Activated T-cell treated with anti-CD3 and anti-CD28 coated beads, Interleukin-2, amount 50 U/mL, for 1 hour (primary cell): ENCODE results near the gene KCNMA1.

ENCODE experiments used
- DNase-seq: peaks from one replicate; pipeline ENCODE4 v3.0.0-alpha.2; 2020

Gene KCNMA1

GRCh38 chr10:77386365-77386764, 251.2 kb downstream of the KCNMA1 start:
- DNase-seq: no peak

- DNase-seq: no peak
Observed at GRCh38 chr10:77385315-77385714, 252.3 kb downstream of the KCNMA1 start.

GRCh38 chr10:77383861-77384553, 253.6 kb downstream of the KCNMA1 start:
- DNase-seq: no peak

- DNase-seq: no peak
Observed at GRCh38 chr10:77381750-77382149, 255.9 kb downstream of the KCNMA1 start.

GRCh38 chr10:77380723-77381122, 256.9 kb downstream of the KCNMA1 start:
- DNase-seq: no peak

DNA sequence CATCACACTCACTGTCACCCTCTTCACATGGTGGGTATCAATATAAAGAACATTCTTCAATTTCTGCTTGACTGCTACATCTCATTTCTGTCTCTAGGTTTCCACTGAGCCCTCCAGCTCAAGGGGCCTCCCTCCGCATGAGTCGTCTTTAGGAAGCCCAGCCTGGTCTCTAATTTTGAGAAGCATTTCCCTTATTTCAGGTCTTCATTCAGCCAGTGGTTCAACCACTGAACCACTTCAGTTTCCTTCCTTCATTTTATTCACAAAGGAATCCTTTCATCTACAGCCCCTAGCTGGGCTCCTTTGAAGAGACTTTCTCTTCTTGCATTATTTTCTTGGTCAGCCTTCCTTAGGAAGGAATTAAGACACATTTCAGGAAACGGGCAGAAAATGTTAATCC, 257.4 kb downstream of the KCNMA1 start:
- DNase-seq: no peak

GRCh38 chr10:77378366-77379349, 258.9 kb downstream of the KCNMA1 start:
- DNase-seq: no peak

GRCh38 chr10:77377678-77378352, 259.8 kb downstream of the KCNMA1 start:
- no peak for DNase-seq

DNA sequence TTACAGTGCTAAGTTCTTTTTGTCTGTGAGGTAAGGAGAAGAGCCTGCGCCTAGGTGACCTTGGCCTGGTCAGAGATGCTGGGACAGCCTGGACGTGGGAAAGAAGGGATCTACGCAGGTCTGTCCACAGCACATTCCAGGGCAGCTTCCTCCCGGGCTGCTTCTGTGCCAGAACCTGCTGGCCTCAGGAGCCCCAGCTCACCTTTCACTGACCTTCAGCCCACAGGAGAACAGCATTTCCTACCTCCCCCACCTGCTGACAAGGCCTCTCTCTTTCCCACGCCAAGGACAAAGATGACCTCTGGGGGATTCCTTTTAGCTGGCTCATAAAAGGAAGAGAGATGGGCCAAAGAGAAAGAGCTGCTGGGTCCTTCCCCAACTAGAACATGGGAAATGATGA, 260.6 kb downstream of the KCNMA1 start:
- no peak for DNase-seq

- no peak for DNase-seq
Observed at GRCh38 chr10:77374189-77374656, 263.4 kb downstream of the KCNMA1 start.

GRCh38 chr10:77371848-77372799, 265.5 kb downstream of the KCNMA1 start:
- DNase-seq: no peak

GRCh38 chr10:77371421-77371820, 266.2 kb downstream of the KCNMA1 start:
- no peak for DNase-seq

GRCh38 chr10:77368006-77368405, 269.6 kb downstream of the KCNMA1 start:
- no peak for DNase-seq

DNA sequence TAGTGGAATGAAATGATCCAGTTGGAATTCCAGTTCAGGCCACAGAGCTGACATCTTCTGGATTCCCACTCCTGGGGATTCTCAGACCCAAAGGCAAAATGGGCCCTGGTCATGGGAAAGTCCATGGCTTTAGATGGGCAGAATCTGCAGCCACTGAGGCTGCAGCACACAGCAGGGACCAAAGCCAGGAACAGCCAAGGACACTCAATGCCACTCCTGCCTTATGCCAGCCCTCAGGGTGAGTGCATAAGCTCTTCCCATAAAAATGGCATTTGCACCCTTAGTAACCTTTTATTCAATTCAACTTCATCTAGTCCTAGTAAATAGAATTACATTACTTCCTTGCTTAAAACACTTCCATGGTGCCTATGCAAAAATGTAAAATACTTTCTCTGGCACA, 274.4 kb downstream of the KCNMA1 start:
- no peak for DNase-seq

- no peak for DNase-seq
Observed at GRCh38 chr10:77361831-77362230, 275.8 kb downstream of the KCNMA1 start.

DNA sequence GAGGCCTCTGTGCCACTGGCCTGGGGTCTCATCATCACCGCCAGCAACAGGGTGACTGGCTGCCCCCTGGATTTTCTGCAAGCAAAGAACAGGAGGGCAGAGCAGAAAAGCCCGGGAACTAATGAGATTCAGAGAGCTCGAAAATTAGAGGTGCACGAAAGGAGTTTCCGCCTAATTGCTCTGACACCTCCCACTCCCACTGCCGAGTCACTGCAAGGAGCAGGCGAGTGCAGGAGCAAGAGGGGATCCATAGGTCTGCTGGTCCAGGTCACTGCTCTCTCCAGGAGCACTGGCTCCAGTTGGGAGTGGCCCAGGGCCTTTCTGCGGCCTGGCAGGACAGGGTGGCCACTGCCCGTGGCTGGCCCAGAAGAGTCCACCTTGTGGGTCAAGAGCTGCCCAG, 276.2 kb downstream of the KCNMA1 start:
- DNase-seq: no peak

DNA sequence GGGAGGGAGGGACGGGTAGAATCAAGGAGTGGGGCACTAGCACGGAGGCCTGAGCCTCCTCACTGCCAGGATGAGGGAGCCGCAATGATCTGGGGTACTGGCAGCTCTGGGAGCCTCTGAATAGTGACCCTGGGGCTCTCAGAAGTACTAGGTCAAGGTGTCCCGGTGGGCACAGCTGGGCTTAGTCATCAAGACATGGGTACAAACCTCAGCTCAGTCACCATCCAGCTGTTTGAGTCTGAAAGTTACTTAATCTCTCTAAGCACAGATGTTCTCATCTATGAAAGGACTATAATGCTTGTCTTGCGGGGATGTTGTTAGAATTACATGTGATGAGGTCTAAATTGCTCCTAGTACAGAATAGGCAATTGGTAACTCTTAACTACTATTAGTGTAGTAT, 276.8 kb downstream of the KCNMA1 start:
- no peak for DNase-seq

DNA sequence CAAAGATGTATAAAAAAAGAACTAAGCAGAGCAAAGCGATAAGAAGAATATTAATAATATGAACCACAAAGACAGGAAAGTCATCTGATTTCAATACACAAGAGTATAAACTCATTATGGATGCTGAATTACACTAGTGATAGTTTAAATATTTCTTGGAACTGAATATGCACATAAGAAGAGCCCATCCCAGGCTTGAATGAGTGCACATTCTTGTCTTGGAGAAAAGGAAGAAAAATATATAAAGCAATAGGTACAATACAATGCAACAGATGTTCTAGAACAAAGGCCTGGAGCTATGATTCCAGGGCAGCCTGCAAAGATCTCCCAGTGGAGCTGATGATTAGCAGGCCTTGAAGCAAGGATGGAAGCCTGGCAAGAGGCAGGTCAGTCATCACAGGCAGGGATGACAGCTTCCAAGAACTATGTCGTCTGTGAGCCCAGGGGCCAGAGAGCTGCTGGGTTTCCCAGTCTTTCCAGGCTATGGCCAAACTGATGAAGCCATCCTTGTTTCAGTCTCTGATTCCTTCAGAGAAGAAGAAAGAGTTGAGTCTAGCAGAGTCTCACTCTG, 277.6 kb downstream of the KCNMA1 start:
- no peak for DNase-seq

- no peak for DNase-seq
Observed at GRCh38 chr10:77359287-77359691, 278.3 kb downstream of the KCNMA1 start.

DNA sequence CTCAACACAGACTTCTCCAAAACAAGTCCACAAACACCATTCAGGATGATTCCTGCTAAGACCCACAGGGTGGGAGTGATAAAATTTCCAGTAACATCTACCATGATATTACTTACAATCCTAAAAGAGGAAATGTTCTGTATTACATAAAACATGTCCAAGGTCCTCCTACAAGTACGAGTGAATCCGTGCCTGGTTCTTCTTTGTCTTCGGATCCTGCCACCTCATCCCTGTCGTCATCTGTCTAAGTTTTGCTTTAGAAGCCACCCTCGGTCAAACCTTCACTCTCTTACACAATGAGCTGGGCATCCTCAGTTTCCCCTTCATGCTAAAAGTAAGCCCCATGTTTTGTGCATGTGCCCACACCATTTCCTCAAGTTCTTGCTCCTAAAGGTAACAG, 279.0 kb downstream of the KCNMA1 start:
- no peak for DNase-seq

- no peak for DNase-seq
Observed at GRCh38 chr10:77357611-77358310, 279.8 kb downstream of the KCNMA1 start.
